ENCODE data around the gene CACHD1. TPM values are rescaled to one million over a fixed set of nuclear protein-coding genes. Genes with fewer than 3 reads are reported as not detected.

Gene CACHD1
- total RNA-seq, 2 experiments from 2014 or later = 0.06 to 0.07 TPM

DNA sequence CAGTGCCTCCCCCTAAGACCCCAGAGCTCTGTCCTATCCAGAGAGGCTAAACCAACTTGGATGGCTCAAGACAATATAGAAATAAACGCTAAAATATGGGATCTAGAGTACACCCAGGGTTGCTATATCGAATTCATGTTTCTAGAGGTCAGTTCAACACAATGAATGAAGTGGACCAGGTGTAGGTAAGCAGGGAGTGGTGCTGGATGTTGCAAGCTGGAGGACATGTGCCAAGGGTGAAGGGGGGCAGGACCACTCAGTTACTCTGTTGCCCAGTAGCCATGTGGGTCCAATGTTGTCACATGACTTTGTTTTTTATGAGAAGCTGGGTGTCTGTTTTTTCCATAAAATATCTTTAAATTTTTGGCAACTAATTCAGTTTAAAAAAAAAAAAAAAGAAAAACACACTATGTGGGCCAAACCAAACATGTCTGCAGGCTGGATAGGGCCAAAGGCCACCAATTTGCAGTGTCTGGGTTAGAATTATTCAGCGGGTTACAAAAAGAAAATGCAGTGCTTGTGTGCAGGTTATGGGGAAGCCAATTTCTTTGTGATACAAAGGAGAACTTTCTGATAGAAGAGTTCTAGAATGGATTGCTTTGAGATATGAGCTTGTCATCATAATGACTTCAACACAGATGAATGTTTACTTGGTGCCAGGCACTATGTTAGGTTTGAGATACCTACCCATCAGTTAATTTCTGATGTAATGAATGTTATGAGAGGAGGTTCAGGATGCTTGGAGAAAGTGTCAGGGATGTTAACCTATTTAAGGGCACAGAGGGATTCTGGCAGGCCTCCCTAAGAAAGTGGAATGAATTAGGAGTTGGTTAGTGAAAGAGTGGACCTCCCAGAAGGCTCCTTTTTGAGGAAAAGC, 8.9 kb downstream of the CACHD1 start:
- Mint-ChIP-seq H3K36me3 (no peaks in the 10 kb centered on the region), H3K4me3 (no peak overlapping the region), H3K27ac (no peak overlapping the region), H3K27me3 (peaks cover 27% of the 10 kb centered on the region), H3K4me1 (no peaks in the 10 kb centered on the region), H3K9me3 (ENCODE audit: low read depth) (no peaks in the 10 kb centered on the region)
- DNase-seq (no peak), ATAC-seq (no peak)
- CTCF ChIA-PET = no interaction called here

GRCh38 chr1:64479874-64480273, 9.9 kb downstream of the CACHD1 start:
- Mint-ChIP-seq H3K36me3 (no peaks in the 10 kb centered on the region), H3K4me3 (no peak overlapping the region), H3K27ac (no peak overlapping the region), H3K4me1 (no peaks in the 10 kb centered on the region), H3K27me3 (peaks cover 22% of the 10 kb centered on the region), H3K9me3 (ENCODE audit: low read depth) (no peaks in the 10 kb centered on the region)
- DNase-seq (no peak), ATAC-seq (no peak)
- CTCF ChIA-PET = no interaction called here

GRCh38 chr1:64480999-64481772, 11.3 kb downstream of the CACHD1 start:
- Mint-ChIP-seq H3K4me3 (no peak overlapping the region), H3K27ac (no peak overlapping the region), H3K36me3 (no peaks in the 10 kb centered on the region), H3K9me3 (ENCODE audit: low read depth) (no peaks in the 10 kb centered on the region), H3K27me3 (peaks cover 24% of the 10 kb centered on the region), H3K4me1 (no peaks in the 10 kb centered on the region)
- ATAC-seq (no peak), DNase-seq (no peak)
- CTCF ChIA-PET = no interaction called here

GRCh38 chr1:64482128-64482527, 12.2 kb downstream of the CACHD1 start:
- Mint-ChIP-seq H3K27me3 (peaks cover 24% of the 10 kb centered on the region), H3K4me1 (no peaks in the 10 kb centered on the region), H3K27ac (no peak overlapping the region), H3K36me3 (no peaks in the 10 kb centered on the region), H3K4me3 (no peak overlapping the region), H3K9me3 (ENCODE audit: low read depth) (no peaks in the 10 kb centered on the region)
- CTCF ChIA-PET = no interaction called here
- DNase-seq (no peak), ATAC-seq (no peak)

DNA sequence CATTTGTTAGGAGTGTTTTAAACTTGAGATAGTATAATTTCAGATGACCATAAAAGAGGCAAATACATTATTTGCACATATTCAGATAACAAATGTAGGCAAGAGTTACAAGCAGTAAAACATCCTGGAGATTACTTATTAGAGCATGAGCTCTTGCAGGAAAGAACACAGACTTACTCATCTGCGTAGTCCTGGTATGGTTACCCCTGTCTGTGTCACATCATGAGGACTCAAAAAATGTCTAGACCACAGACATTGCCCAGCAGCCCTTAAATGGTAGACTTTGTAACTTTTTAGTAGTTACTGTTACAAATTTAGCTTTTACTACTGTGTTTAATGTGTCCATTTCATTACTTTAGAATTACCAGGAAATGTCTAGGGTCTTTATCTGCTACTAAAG, 12.8 kb downstream of the CACHD1 start:
- no peaks in the 10 kb centered on the region for H3K9me3 Mint-ChIP-seq (ENCODE audit: low read depth)
- peaks cover 24% of the 10 kb centered on the region for H3K27me3 Mint-ChIP-seq
- no peak for ATAC-seq
- no peaks in the 10 kb centered on the region for H3K36me3 Mint-ChIP-seq
- no peak overlapping the region for H3K27ac Mint-ChIP-seq
- H3K4me3 Mint-ChIP-seq = no peak overlapping the region
- CTCF ChIA-PET = no interaction called here
- DNase-seq = no peak
- H3K4me1 Mint-ChIP-seq = no peaks in the 10 kb centered on the region

- Mint-ChIP-seq H3K27me3 (peaks cover 25% of the 10 kb centered on the region), H3K4me1 (no peaks in the 10 kb centered on the region), H3K27ac (no peak overlapping the region), H3K36me3 (no peaks in the 10 kb centered on the region), H3K9me3 (ENCODE audit: low read depth) (no peaks in the 10 kb centered on the region), H3K4me3 (no peak overlapping the region)
- CTCF ChIA-PET = no interaction called here
- ATAC-seq (no peak), DNase-seq (no peak)
Measured at GRCh38 chr1:64483731-64484414, 13.9 kb downstream of the CACHD1 start.

DNA sequence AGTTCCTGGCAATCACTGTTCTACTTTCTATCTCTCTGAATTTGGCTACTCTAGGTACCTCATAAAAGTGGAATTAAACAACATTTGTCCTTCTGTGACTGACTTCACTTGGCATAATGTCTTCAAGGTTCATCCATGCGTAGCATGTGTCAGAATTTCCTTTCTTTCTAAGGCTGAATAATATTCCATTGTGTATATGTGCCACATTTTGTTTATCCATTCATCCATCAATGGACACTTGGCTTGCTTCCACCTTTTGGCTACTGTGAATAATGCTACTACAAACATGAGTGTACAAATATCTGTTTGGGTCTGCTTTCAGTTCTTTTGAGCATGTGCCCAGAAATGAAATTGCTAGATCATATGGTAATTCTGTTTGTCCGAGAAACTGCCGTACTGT, 14.7 kb downstream of the CACHD1 start:
- H3K4me3 Mint-ChIP-seq = no peak overlapping the region
- no peak overlapping the region for H3K27ac Mint-ChIP-seq
- CTCF ChIA-PET = no interaction called here
- no peak for DNase-seq
- peaks cover 29% of the 10 kb centered on the region for H3K27me3 Mint-ChIP-seq
- no peak for ATAC-seq
- H3K4me1 Mint-ChIP-seq = no peaks in the 10 kb centered on the region
- H3K9me3 Mint-ChIP-seq (ENCODE audit: low read depth) = no peaks in the 10 kb centered on the region
- no peaks in the 10 kb centered on the region for H3K36me3 Mint-ChIP-seq

- Mint-ChIP-seq H3K4me1 (no peaks in the 10 kb centered on the region), H3K36me3 (no peaks in the 10 kb centered on the region), H3K27ac (no peak overlapping the region), H3K4me3 (no peak overlapping the region), H3K9me3 (ENCODE audit: low read depth) (no peaks in the 10 kb centered on the region), H3K27me3 (peaks cover 29% of the 10 kb centered on the region)
- DNase-seq (no peak), ATAC-seq (no peak)
- CTCF ChIA-PET = no interaction called here
Measured at GRCh38 chr1:64486193-64486592, 16.3 kb downstream of the CACHD1 start.

- Mint-ChIP-seq H3K36me3 (no peaks in the 10 kb centered on the region), H3K4me3 (no peak overlapping the region), H3K27me3 (peaks cover 26% of the 10 kb centered on the region), H3K27ac (no peak overlapping the region), H3K9me3 (ENCODE audit: low read depth) (no peaks in the 10 kb centered on the region), H3K4me1 (no peaks in the 10 kb centered on the region)
- DNase-seq (no peak), ATAC-seq (no peak)
- CTCF ChIA-PET = no interaction called here
Measured at GRCh38 chr1:64487061-64487460, 17.1 kb downstream of the CACHD1 start.

DNA sequence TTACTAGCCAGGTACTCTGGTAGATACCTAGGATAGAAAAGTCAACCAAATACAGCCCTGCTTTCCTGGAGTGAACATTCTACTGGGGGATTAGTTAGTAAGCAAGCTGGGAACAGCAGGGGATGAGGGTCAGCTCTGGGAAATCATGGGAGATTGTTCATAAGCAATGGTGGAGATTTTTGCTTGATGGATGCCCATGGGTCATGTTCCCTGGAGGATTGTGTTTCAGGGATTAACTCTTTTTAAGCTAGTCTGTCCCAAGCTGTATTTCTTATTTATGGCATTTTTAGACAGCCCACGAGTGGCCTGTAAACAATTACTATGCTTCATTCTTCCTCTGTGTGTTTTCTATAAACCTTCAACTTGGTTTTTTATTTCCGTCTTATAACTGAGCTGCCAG, 18.9 kb downstream of the CACHD1 start:
- Mint-ChIP-seq H3K27ac (no peak overlapping the region), H3K4me1 (no peaks in the 10 kb centered on the region), H3K27me3 (peaks cover 26% of the 10 kb centered on the region), H3K36me3 (no peaks in the 10 kb centered on the region), H3K4me3 (no peak overlapping the region), H3K9me3 (ENCODE audit: low read depth) (no peaks in the 10 kb centered on the region)
- DNase-seq = no peak
- CTCF ChIA-PET = no interaction called here
- no peak for ATAC-seq

GRCh38 chr1:64489707-64490106, 19.8 kb downstream of the CACHD1 start:
- Mint-ChIP-seq H3K9me3 (ENCODE audit: low read depth) (no peaks in the 10 kb centered on the region), H3K4me1 (no peaks in the 10 kb centered on the region), H3K4me3 (no peak overlapping the region), H3K36me3 (no peaks in the 10 kb centered on the region), H3K27ac (no peak overlapping the region), H3K27me3 (peaks cover 28% of the 10 kb centered on the region)
- DNase-seq (no peak), ATAC-seq (no peak)
- CTCF ChIA-PET = no interaction called here

DNA sequence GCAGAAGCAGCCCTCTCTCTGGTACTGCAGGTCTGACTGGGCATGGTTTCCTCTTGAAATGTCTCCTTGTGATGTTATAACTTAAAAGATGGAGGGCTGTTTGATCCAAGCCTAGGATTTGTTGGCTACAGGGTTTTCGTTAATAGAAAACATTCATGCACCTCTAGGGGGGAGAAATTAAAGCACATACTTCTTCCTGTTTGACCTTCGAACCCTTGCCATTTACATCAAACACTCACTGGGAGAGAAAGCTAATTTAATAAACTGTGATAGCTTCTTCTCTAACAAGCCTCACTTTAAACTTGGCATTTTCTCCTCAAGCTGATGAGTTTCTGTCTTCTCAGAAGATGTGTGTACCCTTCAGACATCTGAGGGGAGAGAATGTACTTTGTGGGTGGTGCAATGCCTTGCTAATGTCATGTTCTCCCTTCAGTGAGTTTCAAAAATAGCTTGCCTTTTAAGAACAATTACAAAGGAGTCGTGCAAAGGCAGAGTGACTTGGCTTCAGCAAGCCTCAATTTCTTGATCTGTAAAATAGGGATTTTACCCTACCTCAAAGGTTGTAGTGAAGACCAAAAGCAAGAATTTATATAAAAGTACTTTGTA, 20.4 kb downstream of the CACHD1 start:
- Mint-ChIP-seq H3K27ac (no peak overlapping the region), H3K36me3 (no peaks in the 10 kb centered on the region), H3K9me3 (ENCODE audit: low read depth) (no peaks in the 10 kb centered on the region), H3K4me1 (peaks cover 2% of the 10 kb centered on the region), H3K27me3 (peaks cover 28% of the 10 kb centered on the region), H3K4me3 (no peak overlapping the region)
- CTCF ChIA-PET = no interaction called here
- DNase-seq = no peak
- ATAC-seq = no peak

- Mint-ChIP-seq H3K27ac (no peak overlapping the region), H3K4me1 (peaks cover 2% of the 10 kb centered on the region), H3K9me3 (ENCODE audit: low read depth) (no peaks in the 10 kb centered on the region), H3K4me3 (no peak overlapping the region), H3K36me3 (no peaks in the 10 kb centered on the region), H3K27me3 (peaks cover 37% of the 10 kb centered on the region)
- CTCF ChIA-PET = no interaction called here
- DNase-seq (no peak), ATAC-seq (no peak)
Measured at GRCh38 chr1:64492424-64492823, 22.5 kb downstream of the CACHD1 start.

Measured in activated CD8-positive, alpha-beta memory T cell treated with anti-CD3 and anti-CD28 coated beads, Interleukin-2, amount 10 ng/mL, durations not matched to agents 7 days and 5 days (primary cell).